Ascending aorta (tissue), 2 donors: Measurements from ENCODE around the gene FBXO34. TPM values are rescaled to one million over a fixed set of nuclear protein-coding genes. Genes with fewer than 3 reads are reported as not detected.
A peak's percentile ranks its signal among the peaks of the same experiment; 100 is the strongest.

Experiments
- DNase-seq, 2 donors: peaks; one replicate each; pipeline ENCODE4 v3.0.0-alpha.2; 2019; ENCODE audit warnings: low spot score in 2 of 2
- H3K27ac ChIP-seq, 2 donors: fragments of 200-600 bp; sonication (generic); one replicate each; pipeline ENCODE4 v1.5.1; 2016 to 2017; ENCODE audit warnings: mild to moderate bottlenecking in 1 of 2
- H3K27me3 ChIP-seq: fragments of 200-600 bp; sonication (generic); one replicate; pipeline ENCODE4 v1.5.1; 2017
- H3K36me3 ChIP-seq, 2 donors: fragments of 200-600 bp; sonication (generic); one replicate each; pipeline ENCODE4 v1.5.1; 2016
- H3K4me1 ChIP-seq, 2 donors: fragments of 200-600 bp; sonication (generic); one replicate each; pipeline ENCODE4 v1.5.1; 2016 to 2017; ENCODE audit warnings: mild to moderate bottlenecking in 1 of 2
- H3K4me3 ChIP-seq, 2 donors: fragments of 200-600 bp; sonication (generic); one replicate each; pipeline ENCODE4 v1.5.1; 2016 to 2017; ENCODE audit warnings: mild to moderate bottlenecking in 1 of 2
- H3K9me3 ChIP-seq, 2 donors: fragments of 200-600 bp; sonication (generic); one replicate each; pipeline ENCODE4 v1.5.1; 2016
- CTCF ChIP-seq, 3 experiments: fragments of 200-600 bp in 2 of 3; fragments of 450-650 bp in 1 of 3; sonication (generic) in 2 of 3; IDR thresholded peaks; one replicate each; pipeline ENCODE4 v1.5.1; 2016 to 2019; ENCODE audit warnings: antibody characterized with exemption in 3 of 3, mild to moderate bottlenecking in 1 of 3, moderate library complexity in 1 of 3
- intact Hi-C: fragments of 100-400 bp; cut with DNase I; formaldehyde crosslinking; loops from one replicate; pipeline ENCODE4 v1.15.1; 2023
- total RNA-seq: library from RNA; depleted of rRNA; stranded (reverse); fragments of >200 nt; gene quantifications from one replicate; pipeline ENCODE4 v1.1.0, GENCODE V29; 2016

FBXO34 gene
- total RNA-seq, 1 donor from 2014 or later, result 18.0 TPM

- H3K4me3 ChIP-seq, result no peak overlapping the region
- H3K27me3 ChIP-seq, result no peaks in the 10 kb centered on the region
- intact Hi-C loops, result loop anchor here (10.0 kb wide), 1 partner anchor 1432 kb away; the partner anchor contains the start of gene BMP4
- no peak overlapping the region for H3K27ac ChIP-seq
- no peak for TF ChIP-seq CTCF (IDR thresholded peaks at IDR 0.05)
- no peak for DNase-seq
- H3K4me1 ChIP-seq, result peaks cover 12 to 17% of the 10 kb centered on the region in 2 donors
- no peaks in the 10 kb centered on the region for H3K9me3 ChIP-seq
- peaks cover 29 to 48% of the 10 kb centered on the region in 2 donors for H3K36me3 ChIP-seq
These were observed 115.9 kb downstream of the FBXO34 start for GRCh38 chr14:55387121-55387520.

GRCh38 chr14:55388160-55388559 is 116.9 kb downstream of the FBXO34 start:
- Histone ChIP-seq H3K4me1 (peaks cover 11% of the 10 kb centered on the region in 2 donors), H3K9me3 (no peaks in the 10 kb centered on the region), H3K36me3 (peaks cover 29 to 49% of the 10 kb centered on the region in 2 donors), H3K27me3 (no peaks in the 10 kb centered on the region), H3K4me3 (no peak overlapping the region), H3K27ac (no peak overlapping the region)
- no peak for TF ChIP-seq CTCF (IDR thresholded peaks at IDR 0.05)
- intact Hi-C loops, result loop anchor here (10.0 kb wide), 1 partner anchor 1433 kb away; the partner anchor contains the start of gene BMP4
- DNase-seq, result no peak

- Histone ChIP-seq H3K36me3 (peaks cover 32 to 49% of the 10 kb centered on the region in 2 donors), H3K9me3 (no peaks in the 10 kb centered on the region), H3K4me1 (peaks cover 4% of the 10 kb centered on the region in 2 donors), H3K4me3 (no peak overlapping the region), H3K27me3 (no peaks in the 10 kb centered on the region), H3K27ac (peak overlapping the region in 1 of 2 donors; percentile 10)
- DNase-seq, result no peak
- TF ChIP-seq CTCF (IDR thresholded peaks at IDR 0.05), result no peak
- intact Hi-C loops, result loop anchor here (10.0 kb wide), 1 partner anchor 1435 kb away; the partner anchor contains the start of gene BMP4
These were observed 118.1 kb downstream of the FBXO34 start for GRCh38 chr14:55389330-55389729.

GRCh38 chr14:55398679-55399078 is 127.5 kb downstream of the FBXO34 start:
- H3K4me3 ChIP-seq, result no peak overlapping the region
- intact Hi-C loops, result loop anchor here (1.0 to 2.0 kb wide), 2 partner anchors 13 to 14 kb away; partner anchors contain the start of gene ATG14
- H3K9me3 ChIP-seq, result no peaks in the 10 kb centered on the region
- H3K36me3 ChIP-seq, result peaks cover 4 to 7% of the 10 kb centered on the region in 2 donors
- peak overlapping the region; percentile 44 to 84 for H3K27ac ChIP-seq
- no peak for TF ChIP-seq CTCF (IDR thresholded peaks at IDR 0.05)
- H3K4me1 ChIP-seq, result peaks cover 4 to 26% of the 10 kb centered on the region in 2 donors
- peak; percentile 28 to 82 for DNase-seq
- no peaks in the 10 kb centered on the region for H3K27me3 ChIP-seq

- Histone ChIP-seq H3K4me1 (peaks cover 4 to 26% of the 10 kb centered on the region in 2 donors), H3K27me3 (no peaks in the 10 kb centered on the region), H3K4me3 (no peak overlapping the region), H3K36me3 (peaks cover 3 to 7% of the 10 kb centered on the region in 2 donors), H3K9me3 (no peaks in the 10 kb centered on the region), H3K27ac (peak overlapping the region; percentile 35 to 84)
- intact Hi-C loops, result loop anchor here (1.0 to 2.0 kb wide), 2 partner anchors 12 to 14 kb away; partner anchors contain the start of gene ATG14
- no peak for TF ChIP-seq CTCF (IDR thresholded peaks at IDR 0.05)
- DNase-seq, result no peak
These were observed 128.0 kb downstream of the FBXO34 start for GRCh38 chr14:55399183-55399582.
